ENCODE data around the gene TUBGCP2.
"Not testable (repeated sequence)": the region's sequence is repeated elsewhere in the genome, so short reads cannot be mapped to it uniquely, and the experiment has no call there.

Gene TUBGCP2

DNA sequence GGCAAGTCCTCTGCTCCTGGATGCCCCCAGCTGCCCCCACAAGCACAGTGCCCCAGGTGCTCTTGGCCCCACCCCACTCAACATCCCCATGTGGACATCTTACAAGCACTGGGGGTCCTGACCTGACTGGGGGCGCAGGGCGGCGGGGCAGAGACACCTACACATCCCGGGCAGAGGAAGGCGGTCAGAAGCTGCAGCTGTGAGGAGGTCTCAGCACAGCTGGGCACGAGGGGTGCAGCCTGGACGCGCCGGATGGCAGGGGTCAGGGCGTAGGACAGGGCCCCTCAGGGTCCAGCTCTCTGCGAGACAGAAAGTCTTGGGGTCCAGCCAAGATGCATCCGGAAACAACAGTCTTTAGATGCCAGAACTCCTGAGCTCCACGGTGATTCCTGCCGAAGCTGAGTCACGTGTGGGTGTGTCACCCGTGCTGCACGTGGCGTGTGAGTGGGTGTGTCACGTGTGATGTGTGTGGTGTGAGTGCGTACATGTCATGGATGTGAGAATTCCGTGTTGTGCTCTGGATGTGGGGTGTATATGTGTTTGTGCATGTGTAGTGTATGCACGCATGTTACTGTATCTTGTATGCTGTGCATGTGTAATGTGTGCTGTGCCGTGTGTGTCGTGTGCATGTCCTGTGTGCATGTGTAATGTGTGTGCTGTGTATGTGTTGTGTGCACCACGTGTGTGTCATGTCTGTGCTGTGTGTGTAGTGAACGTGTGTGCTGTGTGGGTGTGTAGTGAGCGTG is 65.9 kb downstream of the TUBGCP2 start:
- DNase-seq: no peak

DNA sequence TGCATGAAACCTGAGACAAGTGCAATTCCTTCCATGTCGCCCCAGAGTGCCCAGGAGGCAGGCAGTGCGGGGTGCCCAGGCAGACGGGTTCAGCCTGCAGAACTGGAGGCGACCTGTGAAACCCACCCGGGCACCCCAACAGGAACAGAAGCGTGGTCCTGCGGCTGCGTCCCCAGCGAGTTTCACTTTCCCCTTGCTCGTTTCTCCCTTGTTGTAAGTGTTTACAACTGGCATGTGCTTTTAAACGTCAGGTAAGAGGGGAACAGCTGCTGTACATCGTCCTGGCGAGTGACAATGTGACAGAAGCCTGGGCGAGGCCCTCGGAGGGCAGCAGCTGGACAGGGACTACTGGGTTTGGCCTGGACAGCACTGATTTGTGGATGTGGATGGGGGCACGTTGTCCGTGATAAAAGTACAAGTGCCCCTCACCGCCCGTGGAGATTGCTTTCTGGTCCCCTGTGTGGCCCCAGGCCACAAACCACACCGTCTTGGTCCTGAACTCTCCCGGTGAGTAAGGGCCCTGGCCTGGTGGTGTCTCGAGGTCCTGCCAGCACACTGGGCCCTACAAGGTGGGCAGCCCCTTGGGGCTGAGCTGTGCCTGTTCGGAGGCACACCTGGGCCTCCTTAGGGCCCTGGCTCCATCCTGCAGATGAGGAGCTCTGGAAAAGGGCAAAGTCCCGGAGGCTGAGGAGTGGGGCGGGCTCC is 67.0 kb downstream of the TUBGCP2 start:
- DNase-seq: no peak

DNA sequence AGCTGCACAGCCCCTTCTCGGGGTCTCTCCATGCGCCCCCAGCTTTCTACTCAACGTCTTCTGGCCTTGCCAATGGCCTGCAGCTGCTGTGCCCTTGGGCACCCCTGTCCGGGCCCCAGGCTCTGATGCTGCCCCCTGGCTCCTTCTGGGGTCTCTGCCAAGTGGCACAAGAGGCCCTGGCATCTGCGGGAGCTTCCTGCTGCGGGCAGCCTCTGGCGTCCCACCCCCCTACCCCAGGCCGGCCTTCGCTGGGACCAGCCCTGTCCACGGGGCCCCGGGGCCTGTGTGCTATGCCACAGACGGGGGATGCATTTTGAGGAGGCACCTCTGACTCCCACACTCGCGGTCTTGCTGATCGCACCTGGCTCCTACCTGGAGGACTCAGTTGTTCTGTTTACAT is 68.7 kb downstream of the TUBGCP2 start:
- DNase-seq: no peak

DNA sequence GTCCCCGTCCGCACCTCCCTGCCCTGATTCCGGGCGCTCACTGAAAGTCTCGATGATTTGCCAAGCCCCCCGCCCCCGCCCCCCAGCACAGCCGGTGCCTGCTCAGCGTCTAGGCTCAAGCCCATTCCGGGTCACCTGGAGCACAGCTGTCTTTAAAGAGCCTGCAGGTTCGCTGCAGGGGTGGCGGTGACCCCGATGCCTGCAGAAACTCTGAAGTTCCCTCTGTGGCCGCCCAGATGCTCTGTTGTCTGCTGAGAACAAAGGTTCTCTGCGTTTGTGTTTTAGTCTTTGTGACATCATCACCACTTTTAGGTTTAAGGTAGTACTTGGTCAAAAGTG is 70.2 kb downstream of the TUBGCP2 start:
- DNase-seq: no peak

DNA sequence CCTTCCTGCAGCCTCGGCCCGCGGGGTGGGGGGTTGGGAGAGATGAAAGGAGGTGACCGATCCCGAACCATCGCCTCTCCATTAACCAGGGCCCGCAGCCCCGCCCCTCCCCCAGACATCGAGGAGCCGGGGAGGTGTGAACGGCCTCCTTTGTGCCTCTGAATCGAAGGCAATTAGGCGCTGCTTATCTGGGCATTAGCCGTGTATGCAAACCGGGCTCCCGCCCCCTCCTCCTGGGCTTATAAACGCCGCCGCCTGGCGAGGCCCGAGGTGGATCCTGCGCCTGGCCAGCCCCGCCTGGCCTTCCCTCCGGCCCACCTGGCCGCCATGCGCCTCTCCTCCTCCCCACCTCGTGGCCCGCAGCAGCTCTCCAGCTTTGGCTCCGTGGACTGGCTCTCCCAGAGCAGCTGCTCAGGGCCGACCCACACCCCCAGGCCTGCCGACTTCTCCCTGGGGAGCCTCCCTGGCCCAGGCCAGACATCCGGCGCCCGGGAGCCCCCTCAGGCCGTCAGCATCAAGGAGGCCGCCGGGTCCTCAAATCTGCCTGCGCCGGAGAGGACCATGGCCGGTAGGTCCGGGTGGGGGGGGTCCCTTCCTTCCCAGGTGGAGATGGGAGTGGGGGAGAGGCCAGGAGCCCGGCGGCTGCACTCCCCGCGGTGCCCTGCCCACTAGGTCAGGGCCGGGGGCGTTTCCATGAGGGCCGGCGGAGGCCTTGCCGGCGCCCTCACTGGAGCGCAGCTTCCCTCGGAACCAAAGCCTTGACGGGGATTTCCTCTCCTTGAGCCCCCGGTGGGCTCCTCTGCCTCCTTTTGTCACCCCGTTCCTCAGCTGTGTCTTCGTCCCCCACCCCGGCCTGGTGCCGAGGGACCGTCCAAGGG is 70.8 kb downstream of the TUBGCP2 start, which contains the start of gene VENTX:
TSS of gene VENTX (plus strand) at position 268 of the 878 bp plus-strand sequence. CDS start at position 328, 60 bp downstream.
- DNase-seq: no peak

DNA sequence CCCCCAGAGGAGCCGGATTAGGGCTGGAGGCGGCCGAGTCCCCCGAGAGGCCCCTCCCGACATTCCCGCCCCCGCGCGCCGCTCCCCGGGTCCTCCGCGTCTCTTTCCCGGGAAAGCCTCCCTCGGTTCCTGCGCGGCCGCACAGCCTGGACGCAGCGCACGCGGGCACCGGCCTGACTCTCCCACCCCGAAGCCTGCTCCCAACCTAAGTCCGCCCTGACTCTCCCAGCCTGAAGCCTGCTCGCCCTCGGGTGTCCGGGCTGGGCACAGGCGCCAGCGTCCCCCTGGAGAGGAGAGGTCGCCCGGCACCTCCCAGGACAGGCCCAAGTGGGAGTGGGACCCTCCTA is 71.5 kb downstream of the TUBGCP2 start:
- no peak for DNase-seq

DNA sequence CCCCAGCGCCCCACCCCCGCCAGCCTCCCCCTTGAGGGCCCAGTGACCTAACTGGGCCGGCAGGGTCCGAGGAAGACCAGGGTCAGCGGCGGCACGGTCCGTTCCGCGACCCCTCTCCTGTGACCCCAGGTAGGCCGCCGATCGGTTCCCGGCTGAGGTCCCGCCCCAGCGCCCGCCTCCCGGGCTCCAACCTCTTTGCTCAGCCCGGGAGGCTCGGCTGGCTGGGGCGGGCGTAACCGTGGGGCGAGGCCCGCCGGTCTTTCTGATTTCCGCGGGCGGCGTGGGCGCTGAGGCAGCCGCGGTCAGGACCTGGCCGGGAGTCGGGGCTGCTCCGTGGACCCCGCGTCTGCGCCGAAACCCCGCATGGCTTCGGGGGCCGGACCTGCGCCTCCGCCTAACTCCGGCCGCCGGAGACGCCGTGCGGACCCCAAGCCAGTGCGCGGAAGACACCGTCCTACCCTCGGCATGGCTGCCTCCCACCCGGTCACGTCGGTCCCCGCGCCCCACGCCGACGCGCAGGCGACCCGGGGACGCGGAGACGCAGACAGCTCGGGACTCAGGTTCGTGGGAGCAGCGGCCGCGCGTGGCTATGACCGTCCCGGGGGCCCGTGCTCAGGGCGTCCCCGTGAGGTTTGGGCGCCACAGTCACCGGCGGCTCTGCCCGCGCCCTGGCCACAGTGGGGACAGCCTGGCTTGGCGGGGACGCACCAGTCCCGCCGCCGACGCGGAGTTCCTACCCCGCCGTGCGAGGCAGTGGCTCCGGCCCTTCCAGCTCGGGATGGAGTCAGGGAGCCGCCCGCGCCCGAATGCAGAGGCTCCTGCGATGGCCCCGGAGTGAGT is 72.1 kb downstream of the TUBGCP2 start:
- DNase-seq: no peak

DNA sequence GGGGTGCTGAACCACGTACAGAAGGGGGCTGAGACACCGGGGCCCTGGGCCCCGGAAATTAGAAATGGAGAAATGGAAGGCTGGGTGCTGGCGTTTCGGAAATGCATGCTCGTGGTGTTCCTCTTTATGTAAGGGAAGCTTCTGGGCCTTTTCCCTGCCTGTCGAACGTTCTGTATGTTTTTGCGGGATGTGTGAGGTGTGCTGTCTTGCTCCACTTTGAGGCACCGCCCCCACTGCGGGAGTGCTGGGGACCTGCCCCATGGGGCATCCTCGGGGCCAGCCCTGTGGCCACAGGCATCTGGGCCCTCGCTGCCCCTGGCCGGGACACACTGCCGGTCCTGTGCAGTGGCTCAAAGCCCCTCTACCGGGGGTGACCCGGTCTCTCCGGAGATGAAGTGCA is 72.7 kb downstream of the TUBGCP2 start:
- no peak for DNase-seq

DNA sequence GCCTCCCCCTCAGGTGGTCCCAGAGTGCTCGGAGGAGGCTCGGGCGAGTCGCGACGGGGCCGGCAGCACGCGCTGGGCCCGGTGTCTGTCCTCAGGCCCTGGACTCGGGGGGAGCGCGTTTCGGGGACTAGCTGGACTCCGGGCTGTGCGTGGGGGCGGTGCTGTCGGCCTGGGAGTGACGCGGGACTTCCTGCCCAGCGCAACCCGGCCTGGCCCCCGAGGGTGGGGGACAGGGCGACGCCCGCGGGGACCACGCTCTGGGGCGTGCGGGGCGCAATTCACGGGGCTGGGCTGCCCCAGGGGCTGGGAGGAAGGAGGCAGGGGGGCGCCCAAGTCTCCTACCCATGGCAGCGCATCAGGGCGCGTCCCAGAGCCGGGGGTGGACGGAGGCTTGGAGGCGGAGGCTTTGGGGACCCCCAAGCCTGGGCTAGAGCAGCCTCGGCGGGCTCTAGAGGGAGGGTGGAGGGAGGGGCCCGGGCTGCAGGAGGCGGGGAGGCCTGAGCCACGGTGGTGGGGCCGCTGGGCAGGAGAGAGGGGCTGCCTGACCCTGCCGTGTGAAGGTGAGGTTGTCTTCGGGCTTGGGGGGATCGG is 73.3 kb downstream of the TUBGCP2 start:
- DNase-seq: no peak

DNA sequence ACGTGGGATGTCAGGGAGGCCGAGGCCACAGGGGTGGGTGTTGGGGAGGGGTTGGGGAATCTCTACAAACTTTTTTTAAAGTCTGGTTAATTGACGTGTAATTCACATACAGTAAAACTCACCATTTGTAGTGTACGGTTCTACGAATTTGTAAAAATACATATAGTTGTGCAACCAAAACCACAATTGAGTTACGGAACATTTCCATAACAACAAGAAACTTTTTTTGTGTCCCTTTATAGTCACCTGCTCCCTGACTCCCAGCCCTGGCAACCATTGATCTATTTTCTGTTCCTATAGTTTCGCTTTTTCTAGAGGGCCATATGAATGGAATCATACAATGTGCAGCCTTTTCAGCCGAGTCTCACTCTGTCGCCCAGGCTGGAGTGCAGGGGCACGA is 73.9 kb downstream of the TUBGCP2 start:
- not testable (repeated sequence) for DNase-seq

DNA sequence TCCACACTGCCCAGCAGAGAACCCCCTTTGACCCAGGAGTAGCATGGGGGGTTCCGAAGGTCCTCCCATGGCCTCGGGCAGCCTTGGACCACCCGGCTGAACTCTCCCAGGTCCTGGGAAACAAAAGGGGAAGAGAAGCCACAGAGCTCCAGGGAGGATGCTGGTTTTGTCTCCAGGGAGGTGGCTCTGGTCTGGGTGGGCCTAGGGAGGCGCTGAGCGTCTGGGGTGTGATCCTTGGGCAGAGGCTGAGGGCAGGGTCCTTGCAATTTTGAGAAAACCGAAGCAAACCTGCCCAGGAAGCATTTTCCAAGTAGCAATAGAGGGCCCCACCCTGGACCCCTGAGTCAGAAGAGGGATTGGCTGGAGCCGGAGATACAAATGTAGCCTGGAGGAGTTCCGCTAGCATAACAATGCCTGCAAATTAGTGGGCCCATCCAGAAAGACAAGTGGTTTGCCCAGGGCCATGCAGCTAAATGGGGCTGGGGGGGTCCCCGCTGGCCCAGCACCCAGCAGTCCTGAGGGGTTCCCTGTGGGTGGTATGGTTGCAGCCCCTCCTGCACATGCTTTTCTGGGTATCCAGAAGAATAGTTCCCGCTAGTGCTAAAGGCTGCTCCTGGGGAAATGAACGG is 76.6 kb downstream of the TUBGCP2 start:
- no peak for DNase-seq

DNA sequence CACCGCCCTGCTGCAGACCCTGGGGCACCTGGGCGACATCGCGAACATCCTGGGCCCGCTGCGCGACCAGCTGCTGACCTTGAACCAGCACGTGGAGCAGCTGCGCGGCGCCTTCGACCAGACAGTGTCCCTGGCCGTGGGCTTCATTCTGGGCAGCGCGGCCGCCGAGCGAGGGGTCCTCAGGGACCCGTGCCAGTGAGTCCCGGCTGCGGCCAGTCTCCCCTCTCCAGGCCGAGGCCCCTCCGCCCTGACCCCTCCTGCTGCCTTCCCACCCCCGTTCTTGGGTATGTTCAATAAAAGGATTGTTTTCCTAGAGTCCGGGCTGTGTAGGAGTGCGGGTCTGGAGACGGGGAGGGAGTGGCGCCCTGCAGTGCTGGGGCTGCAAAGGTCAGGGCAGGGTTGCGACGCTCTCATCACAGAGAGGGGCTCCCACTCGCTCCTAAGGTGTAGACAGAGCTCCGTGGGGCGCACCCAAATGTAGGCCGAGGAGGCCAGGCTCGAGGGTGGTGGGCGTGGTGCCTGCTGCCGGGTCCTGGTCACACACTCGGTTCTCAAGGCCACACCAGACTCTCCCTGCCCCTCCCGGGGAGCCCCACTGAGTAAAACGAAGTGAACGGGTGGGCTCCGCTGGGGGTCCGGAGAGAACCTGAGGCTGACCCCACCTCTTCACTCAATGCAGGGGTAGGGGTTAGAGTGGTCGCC is 77.3 kb downstream of the TUBGCP2 start:
- DNase-seq: no peak

DNA sequence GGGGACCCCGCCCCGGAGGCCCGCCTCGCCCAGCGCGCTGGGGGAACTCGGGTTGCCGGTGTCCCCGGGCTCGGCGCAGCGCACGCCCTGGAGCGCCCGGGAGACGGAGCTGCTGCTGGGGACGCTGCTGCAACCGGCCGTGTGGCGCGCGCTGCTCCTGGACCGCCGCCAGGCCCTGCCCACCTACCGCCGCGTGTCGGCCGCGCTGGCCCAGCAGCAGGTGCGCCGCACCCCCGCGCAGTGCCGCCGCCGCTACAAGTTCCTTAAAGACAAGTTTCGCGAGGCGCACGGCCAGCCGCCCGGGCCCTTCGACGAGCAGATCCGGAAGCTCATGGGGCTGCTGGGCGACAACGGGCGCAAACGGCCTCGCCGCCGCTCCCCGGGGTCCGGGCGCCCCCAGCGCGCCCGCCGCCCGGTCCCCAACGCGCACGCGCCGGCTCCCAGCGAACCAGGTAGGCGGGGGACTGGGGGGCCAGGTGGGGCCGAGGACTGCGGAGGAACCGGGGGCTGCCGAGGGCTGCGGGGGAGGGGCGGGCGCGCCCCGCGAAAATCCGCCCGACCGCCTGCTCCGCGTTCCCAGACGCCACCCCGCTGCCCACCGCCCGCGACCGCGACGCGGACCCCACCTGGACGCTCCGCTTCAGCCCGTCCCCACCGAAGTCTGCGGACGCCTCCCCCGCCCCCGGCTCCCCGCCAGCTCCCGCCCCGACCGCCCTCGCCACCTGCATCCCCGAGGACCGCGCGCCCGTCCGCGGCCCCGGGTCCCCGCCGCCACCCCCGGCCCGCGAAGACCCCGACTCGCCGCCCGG is 78.1 kb downstream of the TUBGCP2 start:
- no peak for DNase-seq

DNA sequence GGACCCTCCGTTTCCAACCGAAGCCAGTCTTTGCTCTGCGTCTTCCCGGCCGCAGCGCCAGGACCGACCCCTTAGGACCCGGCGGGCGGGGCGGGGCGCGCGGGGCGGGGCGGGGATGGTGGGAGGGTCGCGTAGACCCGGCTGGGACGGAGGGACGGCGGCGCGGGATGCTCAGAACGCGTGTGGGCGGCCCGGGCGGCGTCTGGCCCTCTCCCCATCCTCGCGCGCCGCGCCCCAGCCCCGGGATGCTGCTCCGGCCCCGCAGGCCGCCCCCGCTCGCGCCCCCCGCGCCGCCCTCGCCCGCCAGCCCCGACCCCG is 78.7 kb downstream of the TUBGCP2 start, which contains the start of gene UTF1:
TSS of gene UTF1 (plus strand) at position 174 of the 318 bp plus-strand sequence. CDS start at position 246, 72 bp downstream.
- no peak for DNase-seq

DNA sequence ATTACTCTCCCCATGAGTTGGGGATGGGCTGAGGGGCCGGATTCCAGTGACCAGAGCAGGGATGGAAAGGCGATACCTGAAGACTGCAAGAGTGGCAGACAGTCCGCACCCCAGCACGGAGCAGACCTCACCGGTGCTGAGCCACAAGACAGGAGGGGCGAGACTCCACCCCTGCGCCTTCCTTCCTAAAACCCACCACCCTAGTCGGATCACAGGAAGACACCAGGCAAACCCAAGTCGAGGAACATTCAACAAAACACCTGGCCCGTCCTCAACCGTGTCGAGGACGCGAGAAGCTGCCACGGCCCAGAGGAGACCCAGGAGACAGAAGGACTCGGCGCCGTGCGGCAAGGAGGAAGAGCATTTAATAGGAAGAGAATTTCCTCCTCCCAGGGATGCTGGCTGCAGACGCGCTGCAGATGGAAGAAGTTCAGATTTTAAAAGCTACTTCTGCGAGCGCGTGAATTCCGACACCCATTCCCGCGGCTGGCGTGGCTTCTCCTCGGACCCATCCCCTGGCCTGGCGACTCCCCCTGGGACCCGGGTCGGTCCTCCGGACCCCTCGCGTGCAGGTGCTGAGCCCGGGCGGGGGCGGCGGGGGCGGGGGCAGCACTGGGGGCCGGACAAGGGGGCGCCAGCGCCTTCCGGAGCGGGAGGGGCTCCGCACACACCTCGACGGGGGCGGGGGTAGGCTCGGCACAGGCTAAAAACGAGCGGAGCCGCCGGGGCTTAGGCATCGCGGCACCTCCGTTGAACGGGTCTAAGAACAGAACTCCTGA is 79.2 kb downstream of the TUBGCP2 start:
- DNase-seq: no peak

All from effector CD4-positive, alpha-beta T cell (primary cell).